T-helper 22 cell (primary cell): ENCODE data around the gene ATP8B4.

ENCODE experiments used
- DNase-seq: peaks from one replicate; pipeline ENCODE4 v3.0.0-alpha.2; 2020; ENCODE audit warnings: low read depth

Gene ATP8B4

DNA sequence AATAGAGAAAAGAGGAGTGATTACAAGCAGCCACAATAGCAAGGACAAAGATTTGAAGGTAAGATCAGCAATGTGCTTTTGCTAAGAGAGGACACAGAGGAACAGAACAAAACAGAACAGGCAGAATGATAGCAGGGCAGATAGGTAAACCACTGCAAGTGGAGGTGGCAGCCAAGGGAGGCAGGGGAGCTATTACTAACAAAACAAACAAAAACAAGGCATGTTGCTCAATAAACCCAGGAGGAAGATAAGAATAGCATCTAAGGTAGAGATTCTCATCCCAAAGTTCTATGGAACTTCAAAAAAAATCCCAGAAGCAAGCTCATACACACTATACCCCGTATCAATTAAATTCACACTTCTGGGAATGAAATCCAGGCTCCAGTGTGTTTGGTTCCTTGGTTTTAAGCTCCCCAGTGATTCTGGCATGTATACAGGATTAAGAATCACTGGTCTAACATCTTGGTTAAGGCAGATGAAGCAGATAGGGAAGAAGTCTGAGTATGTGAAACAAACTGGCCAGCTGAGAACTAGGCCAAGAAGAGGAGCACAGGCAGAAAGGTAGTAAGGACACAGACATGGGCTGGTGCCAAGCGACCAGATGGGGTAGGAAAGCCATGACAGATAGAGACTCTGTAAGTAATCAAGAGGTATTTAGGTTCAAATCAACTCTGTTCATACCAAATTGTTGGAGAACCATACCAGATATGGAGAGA lies 309.0 kb downstream of the ATP8B4 start:
- no peak for DNase-seq

DNA sequence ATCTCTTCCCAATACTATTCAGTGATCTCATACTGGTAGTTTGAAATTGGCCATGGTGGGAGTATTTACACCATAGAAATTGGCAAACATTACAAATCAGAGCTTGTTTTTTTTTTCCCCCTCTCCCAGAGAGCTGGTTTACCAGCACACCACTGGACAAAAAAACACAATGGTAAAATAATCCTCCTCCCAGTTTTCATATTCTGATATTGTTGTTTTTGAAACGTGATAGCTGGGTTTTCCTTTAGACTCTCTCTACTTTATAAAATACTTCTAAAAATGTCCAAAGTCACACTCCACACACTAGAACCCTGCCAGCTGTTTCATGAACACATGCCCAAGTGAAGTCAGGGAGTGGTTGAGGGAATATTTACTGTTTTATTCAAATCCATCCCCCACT lies 310.7 kb downstream of the ATP8B4 start:
- DNase-seq, result no peak
